DOHH2 (cell line): ENCODE results near the gene ACTR6.
"Not testable (repeated sequence)": the region's sequence is repeated elsewhere in the genome, so short reads cannot be mapped to it uniquely, and the experiment has no call there.

Experiments used
- H3F3A ChIP-seq: fragments of 200-600 bp; sonication (generic), shearing (Covaris generic); 2 replicates; pipeline ENCODE4 v1.6.0; 2016; ENCODE audit warnings: antibody characterized with exemption, mild to moderate bottlenecking; ENCODE audit not compliant: control insufficient read depth, insufficient read depth
- H3K27ac ChIP-seq: fragments of 200-600 bp; sonication (generic); 2 replicates; pipeline ENCODE4 v1.5.1; 2014; ENCODE audit warnings: low read depth, mild to moderate bottlenecking, low read length, moderate library complexity
- H3K27me3 ChIP-seq: fragments of 200-600 bp; sonication (generic); 2 replicates; pipeline ENCODE4 v1.6.1; 2014; ENCODE audit warnings: mild to moderate bottlenecking, low read length, mixed read lengths; ENCODE audit not compliant: control insufficient read depth
- H3K36me3 ChIP-seq: fragments of 200-600 bp; sonication (generic); 2 replicates; pipeline ENCODE4 v1.6.1; 2014; ENCODE audit warnings: mild to moderate bottlenecking, low read length, moderate library complexity, mixed read lengths; ENCODE audit not compliant: control insufficient read depth
- H3K4me1 ChIP-seq: fragments of 200-600 bp; sonication (generic); 2 replicates; pipeline ENCODE4 v1.6.1; 2014; ENCODE audit warnings: mild to moderate bottlenecking, low read length, mixed read lengths; ENCODE audit not compliant: control insufficient read depth
- H3K4me2 ChIP-seq: fragments of 200-600 bp; sonication (generic); 2 replicates; pipeline ENCODE4 v1.6.0; 2014; ENCODE audit warnings: mild to moderate bottlenecking, low read length, moderate library complexity
- H3K4me3 ChIP-seq: fragments of 200-600 bp; sonication (generic); 2 replicates; pipeline ENCODE4 v1.5.1; 2014; ENCODE audit warnings: mild to moderate bottlenecking, low read length, mixed read lengths
- H3K79me2 ChIP-seq: fragments of 200-600 bp; sonication (generic); 2 replicates; pipeline ENCODE4 v1.6.1; 2014; ENCODE audit warnings: mild to moderate bottlenecking, low read length, mixed read lengths; ENCODE audit not compliant: control insufficient read depth
- H3K9me2 ChIP-seq: fragments of 200-600 bp; sonication (generic); replicated peaks from 2 replicates; pipeline ENCODE4 v1.6.1; 2014; ENCODE audit warnings: mild to moderate bottlenecking, low read length, mixed read lengths; ENCODE audit not compliant: control insufficient read depth
- H3K9me3 ChIP-seq: fragments of 200-600 bp; sonication (generic); 2 replicates; pipeline ENCODE4 v1.6.1; 2014; ENCODE audit warnings: antibody characterized with exemption, low read length, mixed read lengths; ENCODE audit not compliant: control insufficient read depth, insufficient read depth
- H4K20me1 ChIP-seq: fragments of 200-600 bp; sonication (generic); 2 replicates; pipeline ENCODE4 v1.6.0; 2014; ENCODE audit warnings: low read depth, mild to moderate bottlenecking, antibody characterized with exemption, low read length, moderate library complexity; ENCODE audit not compliant: control insufficient read depth, insufficient read depth
- EZH2phosphoT487 ChIP-seq: fragments of 200-600 bp; sonication (generic); IDR thresholded peaks from 2 replicates; pipeline ENCODE4 v1.6.1; 2017; ENCODE audit warnings: borderline replicate concordance, mild to moderate bottlenecking, antibody characterized with exemption, low read length, moderate library complexity, mixed read lengths
- TF ChIP-seq, protein P1 (sequence below): fragments of 200-600 bp; sonication (generic); IDR thresholded peaks from one replicate; pipeline ENCODE4 v1.5.1; 2014; ENCODE audit warnings: antibody characterized with exemption, mild to moderate bottlenecking, low read depth, low read length; ENCODE audit not compliant: poor library complexity, severe bottlenecking

ACTR6 gene

DNA sequence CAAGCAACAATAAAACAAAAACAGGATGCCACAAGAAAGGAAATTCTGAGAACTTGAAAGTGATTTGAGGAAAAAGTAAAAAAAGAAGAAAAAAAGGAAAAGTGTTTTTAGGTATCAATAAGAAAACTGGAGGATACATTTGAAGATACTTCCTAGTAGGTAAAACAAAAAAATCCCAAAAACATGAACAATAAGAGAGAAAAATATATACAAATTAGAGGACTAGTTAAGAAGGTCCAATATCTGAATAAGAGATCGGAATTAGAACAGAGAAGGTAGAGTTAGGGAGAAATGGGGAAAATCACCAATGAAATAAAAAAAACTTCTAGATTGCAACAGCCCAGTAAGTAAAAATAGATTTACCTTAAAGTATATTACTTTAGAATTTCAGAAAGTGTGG is 57.5 kb downstream of the ACTR6 start:
- Histone ChIP-seq H3K27me3 (no peaks in the 10 kb centered on the region), H3K4me3 (no peak overlapping the region), H3K9me3 (no peaks in the 10 kb centered on the region), H3K4me1 (no peaks in the 10 kb centered on the region), H3F3A (no peaks in the 10 kb centered on the region), H3K4me2 (no peak overlapping the region), H3K36me3 (no peaks in the 10 kb centered on the region), H3K9me2 (no peaks in the 10 kb centered on the region), H3K27ac (no peak overlapping the region), H3K79me2 (no peaks in the 10 kb centered on the region), H4K20me1 (no peaks in the 10 kb centered on the region)
- TF ChIP-seq, protein P1, sequence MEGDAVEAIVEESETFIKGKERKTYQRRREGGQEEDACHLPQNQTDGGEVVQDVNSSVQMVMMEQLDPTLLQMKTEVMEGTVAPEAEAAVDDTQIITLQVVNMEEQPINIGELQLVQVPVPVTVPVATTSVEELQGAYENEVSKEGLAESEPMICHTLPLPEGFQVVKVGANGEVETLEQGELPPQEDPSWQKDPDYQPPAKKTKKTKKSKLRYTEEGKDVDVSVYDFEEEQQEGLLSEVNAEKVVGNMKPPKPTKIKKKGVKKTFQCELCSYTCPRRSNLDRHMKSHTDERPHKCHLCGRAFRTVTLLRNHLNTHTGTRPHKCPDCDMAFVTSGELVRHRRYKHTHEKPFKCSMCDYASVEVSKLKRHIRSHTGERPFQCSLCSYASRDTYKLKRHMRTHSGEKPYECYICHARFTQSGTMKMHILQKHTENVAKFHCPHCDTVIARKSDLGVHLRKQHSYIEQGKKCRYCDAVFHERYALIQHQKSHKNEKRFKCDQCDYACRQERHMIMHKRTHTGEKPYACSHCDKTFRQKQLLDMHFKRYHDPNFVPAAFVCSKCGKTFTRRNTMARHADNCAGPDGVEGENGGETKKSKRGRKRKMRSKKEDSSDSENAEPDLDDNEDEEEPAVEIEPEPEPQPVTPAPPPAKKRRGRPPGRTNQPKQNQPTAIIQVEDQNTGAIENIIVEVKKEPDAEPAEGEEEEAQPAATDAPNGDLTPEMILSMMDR: no peak
- no peak for TF ChIP-seq EZH2phosphoT487

DNA sequence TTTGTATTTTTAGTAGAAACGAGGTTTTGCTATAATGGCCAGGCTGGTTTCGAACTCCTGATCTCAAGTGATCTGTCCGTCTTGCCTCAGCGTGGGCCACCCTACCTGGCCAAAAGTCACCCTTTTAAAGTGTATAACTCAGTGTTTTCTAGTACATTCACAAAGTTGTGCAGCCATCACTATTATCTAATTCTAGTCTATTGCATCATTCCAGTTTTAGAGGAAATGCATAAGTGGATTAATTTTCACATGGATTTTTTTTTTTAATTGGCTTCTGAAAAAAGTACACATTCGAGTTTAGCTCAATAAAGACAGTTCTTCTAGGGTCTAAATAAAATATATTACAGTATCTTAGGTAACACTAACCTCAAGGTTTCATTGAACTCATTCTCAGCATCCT is 62.5 kb downstream of the ACTR6 start:
- TF ChIP-seq, protein P1: no peak
- TF ChIP-seq EZH2phosphoT487: no peak
- Histone ChIP-seq H3K36me3 (no peaks in the 10 kb centered on the region), H3F3A (no peaks in the 10 kb centered on the region), H3K79me2 (peaks cover 11% of the 10 kb centered on the region), H3K9me2 (no peaks in the 10 kb centered on the region), H4K20me1 (no peaks in the 10 kb centered on the region), H3K4me3 (no peak overlapping the region), H3K4me2 (no peak overlapping the region), H3K27ac (no peak overlapping the region), H3K27me3 (no peaks in the 10 kb centered on the region), H3K4me1 (peaks cover 10% of the 10 kb centered on the region), H3K9me3 (no peaks in the 10 kb centered on the region)

DNA sequence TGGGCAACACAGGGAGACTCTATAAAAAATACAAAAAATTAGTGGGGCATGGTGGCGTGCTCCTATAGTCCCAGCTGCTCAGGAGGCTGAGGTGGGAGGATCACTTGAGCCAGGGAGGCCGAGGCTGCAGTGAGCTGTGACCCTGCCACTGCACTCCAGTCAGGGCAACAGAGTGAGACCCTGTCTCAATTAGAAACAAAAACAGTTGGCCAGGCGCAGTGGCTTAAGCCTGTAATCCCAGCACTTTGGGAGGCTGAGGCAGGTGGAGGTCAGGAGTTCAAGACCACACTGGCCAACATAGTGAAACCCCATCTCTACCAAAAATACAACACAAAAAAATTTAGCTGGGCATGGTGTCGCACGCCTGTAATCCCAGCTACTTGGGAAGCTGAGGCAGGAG is 64.5 kb downstream of the ACTR6 start:
- not testable (repeated sequence) for H3K4me3 ChIP-seq, H3F3A ChIP-seq, H3K36me3 ChIP-seq, H3K4me2 ChIP-seq, H3K9me2 ChIP-seq, H4K20me1 ChIP-seq, H3K27ac ChIP-seq, H3K9me3 ChIP-seq, H3K27me3 ChIP-seq
- H3K79me2 ChIP-seq: peaks cover 29% of the 10 kb centered on the region
- peaks cover 19% of the 10 kb centered on the region for H3K4me1 ChIP-seq

DNA sequence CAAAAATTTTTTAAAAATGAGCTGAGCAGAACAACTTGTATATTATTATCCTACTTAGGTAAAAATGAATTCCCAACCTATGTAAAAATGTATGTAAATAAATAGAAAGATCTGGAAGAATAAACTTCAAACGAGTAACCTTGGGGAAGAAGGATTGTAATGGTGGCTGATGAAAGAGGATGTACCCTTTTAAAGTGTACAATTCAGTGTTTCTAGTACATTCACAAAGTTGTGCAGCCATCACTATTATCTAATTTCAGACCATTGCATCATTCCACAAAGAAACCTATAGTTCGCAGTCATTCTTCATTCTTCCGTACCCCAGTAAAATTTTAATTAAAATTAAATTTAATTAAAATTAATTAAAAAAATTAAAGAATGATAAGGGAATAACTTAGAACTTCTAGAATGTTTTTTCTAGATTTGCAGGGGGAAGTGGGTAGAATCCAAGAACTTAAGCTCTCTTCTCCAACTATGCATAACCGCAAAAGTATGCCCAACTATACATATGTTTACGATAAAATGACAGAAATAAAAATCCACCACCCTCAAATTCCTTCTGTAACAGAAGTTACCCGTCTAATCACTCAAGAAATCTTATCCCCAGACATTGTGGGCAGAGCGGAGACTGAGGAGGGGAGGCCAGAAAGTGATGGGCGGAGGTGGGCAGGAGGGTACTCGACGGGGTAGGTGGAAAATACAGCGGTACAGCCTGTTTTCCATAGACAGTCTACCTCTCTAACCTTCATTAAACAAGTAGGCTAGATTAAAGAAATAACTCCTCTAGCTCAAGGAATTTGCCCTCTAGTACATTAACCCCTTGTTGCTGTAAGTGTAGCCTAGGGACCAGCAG is 65.3 kb downstream of the ACTR6 start:
- no peaks in the 10 kb centered on the region for H3F3A ChIP-seq
- H3K27ac ChIP-seq: no peak overlapping the region

More for the DNA sequence above, 65.3 kb downstream of the ACTR6 start:
- Histone ChIP-seq H3K27me3 (no peaks in the 10 kb centered on the region), H3K9me3 (no peaks in the 10 kb centered on the region), H3K79me2 (peaks cover 36% of the 10 kb centered on the region), H3K4me3 (peak overlapping the region; percentile 82), H3K9me2 (no peaks in the 10 kb centered on the region), H3K4me2 (peak overlapping the region; percentile 87), H3K36me3 (no peaks in the 10 kb centered on the region), H4K20me1 (no peaks in the 10 kb centered on the region), H3K4me1 (peaks cover 19% of the 10 kb centered on the region)
- TF ChIP-seq, protein P1: no peak
- TF ChIP-seq EZH2phosphoT487: no peak
